H1 (cell line): Measurements from ENCODE around the gene CNGA4. TPM values are rescaled to one million over a fixed set of nuclear protein-coding genes. Genes with fewer than 3 reads are reported as not detected.

Experiments used
- CTCF ChIA-PET: fragments of 300-600 bp; sonication (Branson Sonifier 250); formaldehyde crosslinking; loops from one replicate; lab custom pipeline; 2021; ENCODE audit not compliant: partially characterized antibody; lab: Charles Lee
- POLR2A ChIA-PET: fragments of 300-600 bp; sonication (Branson Sonifier 250); formaldehyde crosslinking; loops from one replicate; lab custom pipeline; 2021; ENCODE audit warnings: inconsistent platforms; ENCODE audit not compliant: partially characterized antibody; lab: Charles Lee
- DNase-seq, 2 experiments: peaks; one replicate each; pipeline versions ENCODE4 v3.0.0 to v3.0.0-alpha.2; 2010 to 2022; ENCODE audit warnings: low spot score in 2 of 2, low read depth in 1 of 2, mixed read lengths in 1 of 2
- FAIRE-seq: peaks from 2 replicates; lab custom pipeline; 2011; peaks lifted over from hg19 to GRCh38; lab: Jason Lieb, UNC
- H2AFZ ChIP-seq: 2 replicates; pipeline ENCODE4 v1.8.1; 2012; ENCODE audit warnings: low read length, inconsistent platforms
- H2AK5ac ChIP-seq: 2 replicates; pipeline ENCODE4 v1.6.1; 2013; ENCODE audit warnings: low read depth, low read length
- H2BK120ac ChIP-seq: replicated peaks from 2 replicates; pipeline ENCODE3; 2013; ENCODE audit warnings: low read depth, low read length, inconsistent platforms
- H2BK12ac ChIP-seq: 2 replicates; pipeline ENCODE4 v1.6.1; 2013; ENCODE audit warnings: low read depth, low read length
- H2BK15ac ChIP-seq: 2 replicates; pipeline ENCODE4 v1.6.1; 2013; ENCODE audit warnings: low read length
- H2BK20ac ChIP-seq: 2 replicates; pipeline ENCODE4 v1.6.1; 2013; ENCODE audit warnings: low read length
- H2BK5ac ChIP-seq: 2 replicates; pipeline ENCODE4 v1.6.1; 2013; ENCODE audit warnings: low read depth, low read length
- H3K14ac ChIP-seq: 2 replicates; pipeline ENCODE4 v1.6.1; 2013; ENCODE audit warnings: inconsistent platforms; ENCODE audit not compliant: insufficient read length
- H3K18ac ChIP-seq: 2 replicates; pipeline ENCODE4 v1.6.1; 2013; ENCODE audit warnings: low read length; ENCODE audit errors: extremely low read depth
- H3K23ac ChIP-seq: 2 replicates; pipeline ENCODE4 v1.6.1; 2013; ENCODE audit warnings: inconsistent platforms; ENCODE audit not compliant: insufficient read length
- H3K23me2 ChIP-seq: 2 replicates; pipeline ENCODE4 v1.6.1; 2013; ENCODE audit warnings: low read depth, low read length
- H3K27ac ChIP-seq: 2 replicates; pipeline ENCODE4 v1.6.1; 2011; ENCODE audit warnings: low read depth, low read length, inconsistent platforms
- H3K27me3 ChIP-seq, 4 experiments: replicated peaks in 1 of 4; 1 replicate in 1 of 4; 2 replicates in 3 of 4; pipeline versions ENCODE4 v1.6.1 to v1.8.1; 2011 to 2013; ENCODE audit warnings: low read length in 3 of 4, mild to moderate bottlenecking in 3 of 4, inconsistent platforms in 2 of 4, mixed read lengths in 2 of 4, moderate library complexity in 1 of 4; ENCODE audit not compliant: control insufficient read depth in 3 of 4, insufficient read depth in 3 of 4; ENCODE audit errors: extremely low read depth in 1 of 4
- H3K36me3 ChIP-seq, 4 experiments: 2 replicates each; pipeline versions ENCODE4 v1.6.1 to v1.8.1; 2011 to 2013; ENCODE audit warnings: mild to moderate bottlenecking in 4 of 4, low read length in 3 of 4, moderate library complexity in 2 of 4, control low read depth in 1 of 4, inconsistent platforms in 1 of 4; ENCODE audit not compliant: insufficient read depth in 4 of 4, control insufficient read depth in 2 of 4
- H3K4ac ChIP-seq: replicated peaks from 2 replicates; pipeline ENCODE3; 2013; ENCODE audit warnings: low read length, low read depth, mixed read lengths, inconsistent platforms; ENCODE audit not compliant: insufficient read length
- H3K4me1 ChIP-seq, 4 experiments: replicated peaks in 1 of 4; 1 replicate in 1 of 4; 2 replicates in 3 of 4; pipeline versions ENCODE4 v1.6.1 to v1.8.1; 2011 to 2013; ENCODE audit warnings: low read length in 3 of 4, inconsistent platforms in 2 of 4, mixed read lengths in 1 of 4; ENCODE audit not compliant: insufficient read depth in 4 of 4, control insufficient read depth in 3 of 4
- H3K4me2 ChIP-seq, 2 experiments: 2 replicates each; pipeline versions ENCODE4 v1.6.1 to v1.8.1; 2011 to 2013; ENCODE audit warnings: low read depth in 2 of 2, low read length in 2 of 2, control low read depth in 1 of 2, inconsistent platforms in 1 of 2, mild to moderate bottlenecking in 1 of 2; ENCODE audit not compliant: insufficient read depth in 1 of 2
- H3K4me3 ChIP-seq, 4 experiments: fragments of 200-600, 300-600 bp in 1 of 4; sonication (generic), shearing (Covaris generic), sonication (Bioruptor Twin) in 1 of 4; 2 replicates each; pipeline versions ENCODE4 v1.5.1 to v1.8.1; 2011 to 2016; ENCODE audit warnings: low read length in 4 of 4, low read depth in 3 of 4, control low read depth in 2 of 4, inconsistent platforms in 2 of 4, mild to moderate bottlenecking in 2 of 4, mixed read lengths in 1 of 4, moderate library complexity in 1 of 4; ENCODE audit not compliant: insufficient read depth in 2 of 4; ENCODE audit errors: extremely low read depth in 1 of 4
- H3K56ac ChIP-seq: replicated peaks from 2 replicates; pipeline ENCODE3; 2013; ENCODE audit warnings: low read depth, mild to moderate bottlenecking, mixed read lengths, low read length, inconsistent platforms; ENCODE audit not compliant: insufficient read length
- H3K79me1 ChIP-seq: 2 replicates; pipeline ENCODE4 v1.6.1; 2013; ENCODE audit warnings: low read depth, low read length, control low read depth
- H3K79me2 ChIP-seq, 2 experiments: 2 replicates each; pipeline versions ENCODE4 v1.6.1 to v1.8.1; 2012 to 2013; ENCODE audit warnings: low read length in 2 of 2, mild to moderate bottlenecking in 2 of 2, inconsistent platforms in 1 of 2; ENCODE audit not compliant: insufficient read depth in 2 of 2, control insufficient read depth in 1 of 2
- H3K9ac ChIP-seq, 4 experiments: replicated peaks in 1 of 4; 1 replicate in 1 of 4; 2 replicates in 3 of 4; pipeline versions ENCODE4 v1.6.1 to v1.8.1; 2011 to 2013; ENCODE audit warnings: low read depth in 3 of 4, low read length in 3 of 4, control low read depth in 2 of 4, mild to moderate bottlenecking in 2 of 4, moderate library complexity in 2 of 4, inconsistent platforms in 1 of 4; ENCODE audit errors: extremely low read depth in 1 of 4
- H3K9me3 ChIP-seq, 2 experiments: 2 replicates each; pipeline versions ENCODE4 v1.6.1 to v1.8.1; 2012 to 2013; ENCODE audit warnings: mild to moderate bottlenecking in 2 of 2, moderate library complexity in 2 of 2, control low read depth in 1 of 2, inconsistent platforms in 1 of 2, low read depth in 1 of 2, low read length in 1 of 2, mixed read lengths in 1 of 2; ENCODE audit not compliant: insufficient read depth in 2 of 2
- H4K20me1 ChIP-seq, 2 experiments: replicated peaks in 1 of 2; 2 replicates each; pipeline versions ENCODE3 to v1.8.1; 2011 to 2013; ENCODE audit warnings: inconsistent platforms in 2 of 2, low read length in 2 of 2, mild to moderate bottlenecking in 1 of 2; ENCODE audit not compliant: insufficient read depth in 2 of 2, control insufficient read depth in 1 of 2
- H4K5ac ChIP-seq: 2 replicates; pipeline ENCODE4 v1.6.1; 2013; ENCODE audit warnings: low read length, low read depth, mixed read lengths, inconsistent platforms; ENCODE audit not compliant: insufficient read length
- H4K8ac ChIP-seq: 2 replicates; pipeline ENCODE4 v1.8.0; 2013; ENCODE audit warnings: mild to moderate bottlenecking, moderate library complexity, low read length, inconsistent platforms; ENCODE audit not compliant: insufficient read depth; ENCODE audit errors: extremely low read depth
- H4K91ac ChIP-seq: replicated peaks from 2 replicates; pipeline ENCODE3; 2013; ENCODE audit warnings: low read length, mixed read lengths, inconsistent platforms; ENCODE audit not compliant: insufficient read length
- ATF2 ChIP-seq: IDR thresholded peaks from 2 replicates; pipeline ENCODE4 v1.6.1; 2012; ENCODE audit warnings: low read length, inconsistent platforms
- BRCA1 ChIP-seq: IDR thresholded peaks from 2 replicates; pipeline ENCODE4 v1.6.1; 2012; ENCODE audit warnings: low read depth, low read length, improper control_type of control experiment
- CBX5 ChIP-seq: fragments of 300-800, 300-1000 bp; sonication (generic); IDR thresholded peaks from 2 replicates; pipeline ENCODE4 v1.7.1; 2016; ENCODE audit warnings: antibody characterized with exemption, low read length, low read depth
- CREB1 ChIP-seq: IDR thresholded peaks from 2 replicates; pipeline ENCODE4 v1.6.1; 2012; ENCODE audit warnings: inconsistent platforms
- EGR1 ChIP-seq: IDR thresholded peaks from 2 replicates; pipeline ENCODE4 v1.6.1; 2011; ENCODE audit warnings: low read depth, low read length, borderline replicate concordance
- JUN ChIP-seq: IDR thresholded peaks from 2 replicates; pipeline ENCODE4 v1.6.1; 2011; ENCODE audit warnings: low read depth, mild to moderate bottlenecking, improper control_type of control experiment, low read length
- POU5F1 ChIP-seq: IDR thresholded peaks from 2 replicates; pipeline ENCODE4 v1.6.1; 2011; ENCODE audit warnings: low read depth, mild to moderate bottlenecking, low read length, moderate library complexity
- RFX5 ChIP-seq: IDR thresholded peaks from 2 replicates; pipeline ENCODE4 v1.6.1; 2011; ENCODE audit warnings: low read depth, low read length, improper control_type of control experiment, borderline replicate concordance
- RXRA ChIP-seq: IDR thresholded peaks from 2 replicates; pipeline ENCODE4 v1.6.1; 2011; ENCODE audit warnings: low read depth, mild to moderate bottlenecking, low read length, moderate library complexity; ENCODE audit not compliant: insufficient read depth
- WGBS, 2 experiments: shearing (Covaris generic) in 1 of 2; methylation state at CpG; one replicate each; pipeline versions ENCODE4 v1.1.6 to v1.1.7; 2013 to 2015; ENCODE audit warnings: low lambda C conversion rate in 2 of 2, mixed read lengths in 2 of 2, inconsistent platforms in 1 of 2, low coverage in 1 of 2, missing lambda C conversion rate in 1 of 2; ENCODE audit not compliant: insufficient replicate concordance in 2 of 2, insufficient coverage in 1 of 2, insufficient read length in 1 of 2; ENCODE audit errors: extremely low coverage in 1 of 2, missing lambda C conversion rate in 1 of 2; 5-methylcytosine and 5-hydroxymethylcytosine counted together
- polyA plus RNA-seq, 7 experiments: library from polyadenylated mRNA; depleted of rRNA in 3 of 7; stranded (reverse) in 5 of 7; unstranded in 2 of 7; fragments of >200 nt in 5 of 7; fragments of 200-250 nt in 2 of 7; gene quantifications; 1 replicate in 5 of 7; 2 replicates in 1 of 7; 4 replicates in 1 of 7; pipeline versions ENCODE4 v1.2.1 to v1.2.3, GENCODE V29; 2011 to 2013; ENCODE audit warnings: missing spikeins in 2 of 7, mixed read lengths in 2 of 7
- total RNA-seq: library from RNA; stranded (reverse); fragmentation: NEBNext Ultra II Directional; extraction: Animal tissue kit (Norgen Biotek cat#: 25700); gene quantifications from 2 replicates; pipeline ENCODE4 v1.2.1, GENCODE V29; 2021

CNGA4 gene
- total and polyA plus RNA-seq, 2 of the 8 experiments (the other 6 are each of a cell fraction or from before 2014, with no cell fraction given): 0.29 TPM; not detected in 1

- H3K36me3 ChIP-seq: no peaks in the 10 kb centered on the region
- H2BK5ac ChIP-seq: no peak overlapping the region
- no peak overlapping the region for H2AK5ac ChIP-seq
- ChIA-PET CTCF (interaction anchor here (0.6 to 7.1 kb wide), 6 partner anchors 13 to 209 kb away, joined by 3 to 51 read pairs (median 6); partner anchors contain the start of gene CCKBR), POLR2A (interaction anchor here (1.2 kb wide), 1 partner anchor 114 kb away, joined by 3 read pairs; no protein-coding TSS in a partner anchor)
- H3K14ac ChIP-seq: no peak overlapping the region
- no peak overlapping the region for H4K8ac ChIP-seq
- no peak overlapping the region for H3K23ac ChIP-seq
- H3K4me1 ChIP-seq: peaks cover 0 to 5% (median 2%) of the 10 kb centered on the region in 4 experiments; a peak in 2 of 7 replicates
- no peaks in the 10 kb centered on the region for H3K9me3 ChIP-seq
- H3K18ac ChIP-seq: no peak overlapping the region
- H4K91ac ChIP-seq: no peak overlapping the region
- no peak overlapping the region for H3K56ac ChIP-seq
- no peak overlapping the region for H2BK120ac ChIP-seq
- FAIRE-seq: no peak
- H2BK15ac ChIP-seq: no peak overlapping the region
- no peak overlapping the region for H2BK12ac ChIP-seq
- H2AFZ ChIP-seq: no peak overlapping the region
- WGBS, 2 experiments: 78% methylated on average over 5 of the region's 5 CpGs; no CpG with 5 or more reads in 1 of the 2 experiments
- no peak overlapping the region for H3K4me2 ChIP-seq
- peaks cover 0 to 2% of the 10 kb centered on the region in 2 experiments for H4K20me1 ChIP-seq
- 0 out of 7 replicates have a peak, but pooled peaks cover 0 to 2% (median 0%) of the 10 kb centered on the region in 4 experiments for H3K27me3 ChIP-seq
- H3K27ac ChIP-seq: no peak overlapping the region
- H3K79me2 ChIP-seq: peaks cover 3 to 15% of the 10 kb centered on the region in 2 experiments; a peak in 3 of 4 replicates
- peaks cover 2% of the 10 kb centered on the region; the same call in 1 of the 2 replicates for H3K79me1 ChIP-seq
- TF ChIP-seq ATF2: no peak
- no peak for TF ChIP-seq RXRA
- TF ChIP-seq CBX5: no peak
- TF ChIP-seq BRCA1: no peak
- TF ChIP-seq JUN: no peak
- no peak for TF ChIP-seq POU5F1
- TF ChIP-seq RFX5: no peak
- no peak for TF ChIP-seq CREB1
- TF ChIP-seq EGR1: no peak
- TF ChIP-seq, all 59 proteins: peak for 0
- Histone ChIP-seq H3K4ac (no peak overlapping the region), H3K4me3 (no peak overlapping the region), H2BK20ac (no peak overlapping the region), H4K5ac (no peak overlapping the region), H3K9ac (no peak overlapping the region), H3K23me2 (peaks cover 9% of the 10 kb centered on the region)
- no peak for DNase-seq
These were observed 1.1 kb upstream of the CNGA4 start for GRCh38 chr11:6237761-6238302.
